Dendritic cell treated with granulocyte-macrophage colony-stimulating factor and Interleukin-4, amounts not matched to agents 40 ng/mL and 50 ng/mL, for 4 days (primary cell): ENCODE measurements around the gene PRICKLE1.

Experiments
- H3K27ac Mint-ChIP-seq: one replicate; pipeline ENCODE4 v1.8.0; 2022; ENCODE audit warnings: mild to moderate bottlenecking, mixed read lengths
- H3K27me3 Mint-ChIP-seq: one replicate; pipeline ENCODE4 v1.8.0; 2022; ENCODE audit warnings: mild to moderate bottlenecking, mixed read lengths
- H3K36me3 Mint-ChIP-seq: one replicate; pipeline ENCODE4 v1.8.0; 2022; ENCODE audit warnings: low read depth, mixed read lengths
- H3K4me1 Mint-ChIP-seq: one replicate; pipeline ENCODE4 v1.8.0; 2022; ENCODE audit warnings: low read depth, mixed read lengths
- H3K4me3 Mint-ChIP-seq: one replicate; pipeline ENCODE4 v1.8.0; 2022; ENCODE audit warnings: mild to moderate bottlenecking, moderate library complexity, mixed read lengths
- H3K9me3 Mint-ChIP-seq: one replicate; pipeline ENCODE4 v1.8.0; 2022; ENCODE audit warnings: mixed read lengths
- intact Hi-C: fragments of 100-400 bp; cut with micrococcal nuclease; formaldehyde crosslinking; loops from one replicate; pipeline ENCODE4 v1.15.0; 2022

Gene PRICKLE1

GRCh38 chr12:42510823-42511222, 78.7 kb downstream of the PRICKLE1 start:
- H3K4me1 Mint-ChIP-seq, result no peaks in the 10 kb centered on the region
- H3K27ac Mint-ChIP-seq, result no peak overlapping the region
- intact Hi-C loops, result no loop called here

GRCh38 chr12:42508913-42509460, 80.6 kb downstream of the PRICKLE1 start:
- no peaks in the 10 kb centered on the region for H3K36me3 Mint-ChIP-seq
- no peak overlapping the region for H3K27ac Mint-ChIP-seq
- intact Hi-C loops, result no loop called here
- H3K9me3 Mint-ChIP-seq, result no peaks in the 10 kb centered on the region
- no peaks in the 10 kb centered on the region for H3K27me3 Mint-ChIP-seq
- no peak overlapping the region for H3K4me3 Mint-ChIP-seq
- no peaks in the 10 kb centered on the region for H3K4me1 Mint-ChIP-seq

More at GRCh38 chr12:42510823-42511222, 78.7 kb downstream of the PRICKLE1 start:
- H3K4me3 Mint-ChIP-seq, result no peak overlapping the region
- no peaks in the 10 kb centered on the region for H3K9me3 Mint-ChIP-seq
- no peaks in the 10 kb centered on the region for H3K36me3 Mint-ChIP-seq
- H3K27me3 Mint-ChIP-seq, result no peaks in the 10 kb centered on the region

- no peaks in the 10 kb centered on the region for H3K27me3 Mint-ChIP-seq
- H3K27ac Mint-ChIP-seq, result no peak overlapping the region
- no peaks in the 10 kb centered on the region for H3K9me3 Mint-ChIP-seq
- no peak overlapping the region for H3K4me3 Mint-ChIP-seq
- H3K36me3 Mint-ChIP-seq, result no peaks in the 10 kb centered on the region
- intact Hi-C loops, result no loop called here
- H3K4me1 Mint-ChIP-seq, result no peaks in the 10 kb centered on the region
Observed at GRCh38 chr12:42507565-42507964, 82.0 kb downstream of the PRICKLE1 start.

GRCh38 chr12:42507081-42507480, 82.5 kb downstream of the PRICKLE1 start:
- Mint-ChIP-seq H3K36me3 (no peaks in the 10 kb centered on the region), H3K4me1 (no peaks in the 10 kb centered on the region), H3K27me3 (no peaks in the 10 kb centered on the region), H3K9me3 (no peaks in the 10 kb centered on the region), H3K4me3 (no peak overlapping the region), H3K27ac (no peak overlapping the region)
- intact Hi-C loops, result no loop called here

GRCh38 chr12:42504049-42504448, 85.5 kb downstream of the PRICKLE1 start:
- H3K4me3 Mint-ChIP-seq, result no peak overlapping the region
- H3K9me3 Mint-ChIP-seq, result no peaks in the 10 kb centered on the region
- H3K4me1 Mint-ChIP-seq, result no peaks in the 10 kb centered on the region
- no peak overlapping the region for H3K27ac Mint-ChIP-seq
- H3K36me3 Mint-ChIP-seq, result no peaks in the 10 kb centered on the region
- H3K27me3 Mint-ChIP-seq, result no peaks in the 10 kb centered on the region
- intact Hi-C loops, result no loop called here

- intact Hi-C loops, result no loop called here
Observed at GRCh38 chr12:42502682-42503081, 86.9 kb downstream of the PRICKLE1 start.

GRCh38 chr12:42498549-42499247, 90.8 kb downstream of the PRICKLE1 start:
- no peaks in the 10 kb centered on the region for H3K36me3 Mint-ChIP-seq
- no peaks in the 10 kb centered on the region for H3K27me3 Mint-ChIP-seq
- no peak overlapping the region for H3K27ac Mint-ChIP-seq
- H3K9me3 Mint-ChIP-seq, result no peaks in the 10 kb centered on the region
- no peak overlapping the region for H3K4me3 Mint-ChIP-seq
- H3K4me1 Mint-ChIP-seq, result no peaks in the 10 kb centered on the region
- intact Hi-C loops, result no loop called here

More at GRCh38 chr12:42502682-42503081, 86.9 kb downstream of the PRICKLE1 start:
- Mint-ChIP-seq H3K27me3 (no peaks in the 10 kb centered on the region), H3K27ac (no peak overlapping the region), H3K4me1 (no peaks in the 10 kb centered on the region), H3K36me3 (no peaks in the 10 kb centered on the region), H3K4me3 (no peak overlapping the region), H3K9me3 (no peaks in the 10 kb centered on the region)

GRCh38 chr12:42496886-42497285, 92.7 kb downstream of the PRICKLE1 start:
- Mint-ChIP-seq H3K4me1 (no peaks in the 10 kb centered on the region), H3K27ac (no peak overlapping the region), H3K4me3 (no peak overlapping the region), H3K36me3 (no peaks in the 10 kb centered on the region), H3K27me3 (peaks cover 2% of the 10 kb centered on the region), H3K9me3 (no peaks in the 10 kb centered on the region)
- intact Hi-C loops, result no loop called here

GRCh38 chr12:42495244-42495643, 94.3 kb downstream of the PRICKLE1 start:
- Mint-ChIP-seq H3K4me1 (no peaks in the 10 kb centered on the region), H3K9me3 (no peaks in the 10 kb centered on the region), H3K4me3 (no peak overlapping the region), H3K27me3 (peaks cover 4% of the 10 kb centered on the region), H3K36me3 (no peaks in the 10 kb centered on the region), H3K27ac (no peak overlapping the region)
- intact Hi-C loops, result no loop called here

GRCh38 chr12:42492267-42492666, 97.3 kb downstream of the PRICKLE1 start:
- H3K27me3 Mint-ChIP-seq, result peaks cover 13% of the 10 kb centered on the region
- no peaks in the 10 kb centered on the region for H3K4me1 Mint-ChIP-seq
- H3K36me3 Mint-ChIP-seq, result no peaks in the 10 kb centered on the region
- no peak overlapping the region for H3K4me3 Mint-ChIP-seq
- H3K9me3 Mint-ChIP-seq, result no peaks in the 10 kb centered on the region
- H3K27ac Mint-ChIP-seq, result no peak overlapping the region
- intact Hi-C loops, result no loop called here

GRCh38 chr12:42490261-42490842, 99.2 kb downstream of the PRICKLE1 start:
- intact Hi-C loops, result no loop called here
- no peaks in the 10 kb centered on the region for H3K4me1 Mint-ChIP-seq
- no peaks in the 10 kb centered on the region for H3K36me3 Mint-ChIP-seq
- no peak overlapping the region for H3K27ac Mint-ChIP-seq
- H3K4me3 Mint-ChIP-seq, result no peak overlapping the region
- H3K27me3 Mint-ChIP-seq, result peaks cover 31% of the 10 kb centered on the region
- no peaks in the 10 kb centered on the region for H3K9me3 Mint-ChIP-seq

- intact Hi-C loops, result no loop called here
- H3K27me3 Mint-ChIP-seq, result peaks cover 59% of the 10 kb centered on the region
- no peak overlapping the region for H3K27ac Mint-ChIP-seq
- H3K4me1 Mint-ChIP-seq, result peaks cover 8% of the 10 kb centered on the region
- H3K9me3 Mint-ChIP-seq, result no peaks in the 10 kb centered on the region
- H3K4me3 Mint-ChIP-seq, result no peak overlapping the region
- peaks cover 9% of the 10 kb centered on the region for H3K36me3 Mint-ChIP-seq
Observed at GRCh38 chr12:42486407-42486806, 103.1 kb downstream of the PRICKLE1 start.

GRCh38 chr12:42485823-42486222, 103.7 kb downstream of the PRICKLE1 start:
- Mint-ChIP-seq H3K9me3 (no peaks in the 10 kb centered on the region), H3K4me3 (no peak overlapping the region), H3K4me1 (peaks cover 8% of the 10 kb centered on the region), H3K27ac (no peak overlapping the region), H3K27me3 (peaks cover 65% of the 10 kb centered on the region), H3K36me3 (peaks cover 9% of the 10 kb centered on the region)
- intact Hi-C loops, result no loop called here

- peaks cover 9% of the 10 kb centered on the region for H3K36me3 Mint-ChIP-seq
- H3K4me1 Mint-ChIP-seq, result peaks cover 8% of the 10 kb centered on the region
- intact Hi-C loops, result loop anchor here (5.0 kb wide), 3 partner anchors 102 to 852 kb away; partner anchors contain the start of gene PRICKLE1
- peaks cover 67% of the 10 kb centered on the region for H3K27me3 Mint-ChIP-seq
- H3K9me3 Mint-ChIP-seq, result no peaks in the 10 kb centered on the region
- no peak overlapping the region for H3K27ac Mint-ChIP-seq
- no peak overlapping the region for H3K4me3 Mint-ChIP-seq
Observed at GRCh38 chr12:42484996-42485395, 104.5 kb downstream of the PRICKLE1 start.
